Left kidney (tissue), 8 donors: ENCODE measurements around the gene MCF2L2. TPM values are rescaled to one million over a fixed set of nuclear protein-coding genes. Genes with fewer than 3 reads are reported as not detected.
"Not testable (repeated sequence)": the region's sequence is repeated elsewhere in the genome, so short reads cannot be mapped to it uniquely, and the experiment has no call there.

Source experiments
- DNase-seq: peaks from one replicate; pipeline ENCODE4 v3.0.0-alpha.2; 2013
- long read RNA-seq, 8 donors: transcript quantifications; one replicate each; lab custom pipeline, GENCODE V29; 2026
- polyA plus RNA-seq: library from polyadenylated mRNA; unstranded; fragments of 120-200 nt; gene quantifications from one replicate; pipeline ENCODE4 v1.2.1, GENCODE V29; 2013; ENCODE audit not compliant: insufficient read length

The MCF2L2 gene
- polyA plus RNA-seq, result 1.7 TPM
- long read RNA-seq, donor 1, result 0 reads
- long read RNA-seq, donor 2, partial matches to known transcripts, result 88 of 88 reads
- long read RNA-seq, donor 2, other reads (novel, unspliced or antisense), result 0 of 88 reads
- long read RNA-seq, donor 3, result 0 reads
- long read RNA-seq, donor 4, partial matches to known transcripts, result 24 of 24 reads
- long read RNA-seq, donor 4, other reads (novel, unspliced or antisense), result 0 of 24 reads
- long read RNA-seq, donor 5, partial matches to known transcripts, result 130 of 135 reads
- long read RNA-seq, donor 5, other reads (novel, unspliced or antisense), result 5 of 135 reads
- long read RNA-seq, donor 6, partial matches to known transcripts, result 20 of 20 reads
- long read RNA-seq, donor 6, other reads (novel, unspliced or antisense), result 0 of 20 reads
- long read RNA-seq, donor 7, partial matches to known transcripts, result 56 of 56 reads
- long read RNA-seq, donor 7, other reads (novel, unspliced or antisense), result 0 of 56 reads
- long read RNA-seq, donor 8, result 0 reads

GRCh38 chr3:183428447-183429211, at the start of gene MCF2L2:
TSS of gene MCF2L2 (minus strand) at chr3:183428619. CDS start at chr3:183427977, 642 bp downstream.
- DNase-seq, result no peak

- no peak for DNase-seq
Measured at GRCh38 chr3:183477801-183478456, 49.5 kb upstream of the MCF2L2 start.

- DNase-seq, result not testable (repeated sequence)
Measured at GRCh38 chr3:183475764-183476162, 47.3 kb upstream of the MCF2L2 start.

GRCh38 chr3:183475016-183475763, 46.8 kb upstream of the MCF2L2 start:
- DNase-seq, result no peak

- DNase-seq, result no peak
Measured at GRCh38 chr3:183473969-183474368, 45.5 kb upstream of the MCF2L2 start.

- no peak for DNase-seq
Measured at GRCh38 chr3:183472155-183472554, 43.7 kb upstream of the MCF2L2 start.

GRCh38 chr3:183468424-183468823, 40.0 kb upstream of the MCF2L2 start:
- no peak for DNase-seq

- DNase-seq, result no peak
Measured at GRCh38 chr3:183466575-183466974, 38.2 kb upstream of the MCF2L2 start.

GRCh38 chr3:183465710-183466109, 37.3 kb upstream of the MCF2L2 start:
- DNase-seq, result not testable (repeated sequence)

- DNase-seq, result no peak
Measured at GRCh38 chr3:183464480-183464879, 36.1 kb upstream of the MCF2L2 start.

- DNase-seq, result no peak
Measured at GRCh38 chr3:183460081-183461055, 31.9 kb upstream of the MCF2L2 start.

GRCh38 chr3:183455089-183455488, 26.7 kb upstream of the MCF2L2 start:
- no peak for DNase-seq

- no peak for DNase-seq
Measured at GRCh38 chr3:183454064-183454463, 25.6 kb upstream of the MCF2L2 start.

GRCh38 chr3:183449791-183450190, 21.4 kb upstream of the MCF2L2 start:
- no peak for DNase-seq

- DNase-seq, result no peak
Measured at GRCh38 chr3:183449391-183449790, 21.0 kb upstream of the MCF2L2 start.

GRCh38 chr3:183448369-183449128, 20.1 kb upstream of the MCF2L2 start:
- no peak for DNase-seq

GRCh38 chr3:183447206-183448001, 19.0 kb upstream of the MCF2L2 start:
- peak; percentile 94 for DNase-seq

GRCh38 chr3:183446838-183447205, 18.4 kb upstream of the MCF2L2 start:
- DNase-seq, result no peak

- DNase-seq, result no peak
Measured at GRCh38 chr3:183444748-183445147, 16.3 kb upstream of the MCF2L2 start.
